HPDE6-E6E7 (cell line): ENCODE data around the gene SLC35A1.
A peak's percentile ranks its signal among the peaks of the same experiment; 100 is the strongest.
"Not testable (repeated sequence)": the region's sequence is repeated elsewhere in the genome, so short reads cannot be mapped to it uniquely, and the experiment has no call there.

Experiments
- DNase-seq: peaks from one replicate; pipeline ENCODE4 v3.0.0; 2011; ENCODE audit warnings: missing footprints; ENCODE audit errors: extremely low spot score

SLC35A1 gene, protein sequence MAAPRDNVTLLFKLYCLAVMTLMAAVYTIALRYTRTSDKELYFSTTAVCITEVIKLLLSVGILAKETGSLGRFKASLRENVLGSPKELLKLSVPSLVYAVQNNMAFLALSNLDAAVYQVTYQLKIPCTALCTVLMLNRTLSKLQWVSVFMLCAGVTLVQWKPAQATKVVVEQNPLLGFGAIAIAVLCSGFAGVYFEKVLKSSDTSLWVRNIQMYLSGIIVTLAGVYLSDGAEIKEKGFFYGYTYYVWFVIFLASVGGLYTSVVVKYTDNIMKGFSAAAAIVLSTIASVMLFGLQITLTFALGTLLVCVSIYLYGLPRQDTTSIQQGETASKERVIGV

DNA sequence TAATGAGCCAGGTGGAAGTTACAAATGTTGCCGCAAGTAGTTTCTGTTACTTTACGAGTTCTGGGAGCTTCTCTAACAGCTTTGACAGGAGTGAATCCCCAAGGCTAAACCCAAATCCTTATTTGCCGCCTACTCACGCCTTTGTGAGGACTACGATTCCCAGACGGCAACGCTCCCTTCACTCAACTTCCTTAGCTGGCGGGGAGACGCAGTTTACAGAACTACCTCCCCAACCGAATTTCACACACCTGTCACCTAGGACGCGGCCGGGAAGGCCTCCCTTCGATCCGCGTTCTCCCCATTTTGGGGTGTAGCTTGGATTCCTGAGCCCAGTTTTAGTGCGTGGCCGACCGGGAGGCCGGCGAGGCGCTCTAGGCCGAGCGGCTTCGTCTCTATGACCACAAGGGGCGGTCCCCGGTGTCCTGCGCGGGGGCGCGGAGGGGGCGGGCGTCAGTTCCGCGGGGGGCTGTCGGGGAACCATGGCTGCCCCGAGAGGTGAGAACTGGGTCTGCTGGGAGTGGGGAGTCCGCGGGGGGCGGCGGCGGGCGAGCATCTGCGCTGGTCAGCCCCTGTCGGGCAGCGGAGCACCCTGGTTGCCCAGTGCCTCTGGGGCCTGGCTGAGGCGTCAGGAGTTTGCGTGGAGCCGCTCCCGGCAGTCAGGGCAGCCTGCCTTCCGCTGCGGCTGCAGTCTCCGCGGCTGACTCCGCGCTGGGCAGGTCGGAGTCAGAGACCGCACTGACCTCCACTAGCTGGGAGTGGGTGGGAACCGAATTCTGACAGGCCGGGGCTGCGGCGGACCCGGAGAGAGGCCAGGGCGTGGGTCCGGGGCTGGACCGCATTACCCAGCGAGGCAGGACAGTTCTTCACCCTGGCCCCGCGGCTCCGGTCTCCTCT is at the start of gene SLC35A1:
Gene SLC35A1, plus strand, starts transcription at position 450 of the 894 bp plus-strand sequence. Its CDS starts 30 bp downstream, at position 480.
- DNase-seq: peak; percentile 78

DNA sequence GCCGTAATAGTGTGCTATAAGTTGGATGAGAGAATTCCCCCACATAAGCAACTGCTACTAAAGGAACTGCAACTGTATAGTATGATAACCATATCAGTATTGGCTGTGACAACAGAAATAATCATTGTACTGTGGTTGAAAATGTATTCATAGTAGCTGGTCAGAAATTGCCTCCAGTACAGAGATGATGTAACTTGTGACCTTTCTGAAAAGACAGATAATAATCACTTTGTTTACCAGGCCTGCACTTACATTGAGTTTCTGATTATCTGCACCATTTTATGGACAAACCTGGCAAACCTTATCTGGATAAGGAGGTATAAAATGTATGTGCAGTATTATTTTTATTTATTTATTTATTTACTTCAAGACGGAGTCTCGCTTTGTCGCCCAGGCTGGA is 46.0 kb upstream of the SLC35A1 start:
- no peak for DNase-seq

DNA sequence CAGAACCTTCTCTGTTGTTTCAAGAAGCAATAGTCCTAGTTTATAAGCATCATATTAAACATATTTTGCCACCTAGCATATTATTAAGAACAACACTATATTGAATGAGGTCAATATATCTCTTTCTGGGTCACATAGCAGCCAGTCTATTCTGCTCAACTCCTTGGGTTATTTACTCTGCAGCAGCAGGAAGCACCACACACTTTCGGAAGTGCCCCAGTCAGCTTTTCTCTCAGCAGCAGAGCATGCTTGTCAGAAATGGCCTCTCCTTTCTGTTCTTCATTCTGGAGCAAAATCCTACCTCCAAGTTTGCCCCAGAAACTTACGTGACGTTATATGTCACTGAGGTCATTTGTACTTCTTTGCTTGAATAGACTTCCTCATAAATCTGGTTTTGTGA is 42.3 kb upstream of the SLC35A1 start:
- no peak for DNase-seq

DNA sequence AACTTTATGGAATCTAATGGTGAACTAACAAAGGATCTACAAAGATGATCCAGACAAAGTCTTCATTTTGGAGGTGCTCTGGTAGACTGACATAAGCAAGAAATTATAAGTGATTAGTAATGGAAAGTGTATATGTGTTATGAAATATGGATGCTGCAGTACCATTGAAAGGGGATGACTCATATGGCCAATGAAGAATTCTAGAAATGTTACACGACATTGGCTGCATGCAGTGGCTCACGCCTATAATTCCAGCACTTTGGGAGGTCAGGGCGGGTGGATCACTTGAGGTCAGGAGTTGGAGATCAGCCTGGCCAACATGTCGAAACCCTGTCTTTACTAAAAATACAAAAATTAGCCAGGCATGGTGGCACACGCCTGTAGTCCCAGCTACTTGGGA is 41.5 kb upstream of the SLC35A1 start:
- no peak for DNase-seq

DNA sequence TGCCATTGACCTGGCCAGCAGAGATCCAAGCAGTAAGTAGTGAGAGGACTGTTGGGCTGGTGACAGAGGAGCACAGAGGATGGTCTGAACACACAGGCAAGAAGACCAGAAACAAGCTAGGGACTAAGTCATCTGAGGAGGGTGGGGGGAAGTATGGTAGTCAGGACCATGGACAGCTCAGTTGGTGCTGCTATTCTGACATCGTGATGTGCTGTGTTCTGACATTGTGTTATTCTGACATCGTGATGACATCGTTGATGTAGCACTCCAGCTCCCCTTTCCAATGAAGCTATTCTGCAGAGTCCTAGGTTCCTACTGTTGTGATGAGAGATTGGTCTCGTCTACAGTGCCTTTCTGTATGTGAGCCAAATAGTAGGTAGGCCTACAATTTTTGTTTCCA is 36.3 kb upstream of the SLC35A1 start:
- peak; percentile 56 for DNase-seq

DNA sequence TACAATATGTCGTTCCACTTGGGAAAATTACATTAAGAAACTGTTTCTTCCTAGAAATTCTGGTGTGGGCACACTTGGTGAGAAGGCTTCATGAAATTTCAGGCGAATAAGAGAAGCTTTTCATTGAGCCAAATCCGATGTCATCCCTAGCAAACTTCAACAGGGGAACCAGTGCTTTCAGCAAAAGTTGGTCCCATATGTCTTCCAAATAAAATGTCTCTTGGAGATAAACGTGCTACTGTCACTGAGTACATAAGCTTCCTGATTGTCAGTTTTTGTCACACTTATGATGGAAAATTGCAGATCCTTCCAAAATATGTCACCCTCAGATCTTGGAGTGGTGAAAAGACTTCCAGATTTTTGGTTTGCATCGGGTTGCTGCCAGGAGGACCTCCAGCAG is 31.1 kb upstream of the SLC35A1 start:
- no peak for DNase-seq

DNA sequence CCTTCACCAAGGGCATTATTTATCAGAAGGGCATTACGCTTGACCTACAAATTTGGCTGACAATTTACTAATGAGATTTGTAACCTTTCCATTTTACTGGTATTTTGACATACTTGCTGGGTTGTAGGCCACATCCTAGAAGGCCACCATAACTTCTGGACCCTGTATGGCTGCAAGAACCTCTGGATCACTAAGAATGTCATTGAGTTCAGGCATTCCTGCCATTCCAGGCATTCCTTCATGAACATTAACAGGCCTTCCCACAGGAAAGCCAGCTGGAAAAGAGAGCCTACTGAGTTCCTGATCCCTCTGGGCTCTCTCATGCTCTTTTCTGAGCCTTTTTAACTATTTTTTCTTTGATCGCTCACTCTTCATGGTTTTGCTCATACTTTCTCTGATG is 28.4 kb upstream of the SLC35A1 start:
- no peak for DNase-seq

DNA sequence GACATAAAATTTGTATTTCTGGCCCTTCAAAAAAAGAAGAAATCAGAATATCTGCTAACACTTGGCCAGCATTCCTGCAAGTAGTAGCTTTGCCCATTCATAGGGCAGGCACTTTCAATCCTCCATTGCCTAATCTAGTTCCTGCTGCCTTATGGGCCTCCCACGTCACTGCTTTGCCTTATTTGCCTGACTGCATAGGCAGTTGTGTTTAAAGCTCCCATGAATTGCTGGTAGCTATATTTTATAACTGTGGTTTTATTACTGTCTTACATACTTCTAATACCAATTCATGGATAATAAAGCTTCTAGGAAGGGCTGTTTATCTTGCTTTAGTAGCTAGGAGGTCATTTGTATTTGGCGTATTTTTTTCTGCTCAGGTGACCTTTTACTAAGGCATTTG is 7.7 kb upstream of the SLC35A1 start:
- DNase-seq: no peak

DNA sequence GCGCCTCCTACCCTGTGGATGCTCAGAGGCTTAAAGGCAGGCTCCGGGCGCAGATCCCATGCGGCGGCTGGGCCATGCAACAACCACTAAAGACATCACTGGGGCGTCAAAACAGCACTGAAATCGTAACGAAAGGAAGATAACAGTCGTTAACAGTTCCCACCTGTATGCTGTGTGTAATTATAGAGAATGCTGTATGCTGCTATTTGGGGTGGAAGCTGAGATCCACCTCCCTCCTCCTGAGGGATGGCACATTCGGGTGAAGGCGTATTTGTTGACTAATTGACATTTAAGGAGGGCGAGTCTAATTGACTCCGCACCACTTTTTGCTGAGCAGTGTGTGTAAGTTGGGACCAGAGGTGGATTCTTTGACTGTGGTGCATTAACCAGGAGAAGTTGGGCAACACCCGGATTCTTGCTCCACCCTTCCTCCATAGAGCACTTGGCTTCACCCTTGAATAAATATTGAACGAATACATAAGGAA is 687 bp downstream of the SLC35A1 start:
- DNase-seq: peak; percentile 20

DNA sequence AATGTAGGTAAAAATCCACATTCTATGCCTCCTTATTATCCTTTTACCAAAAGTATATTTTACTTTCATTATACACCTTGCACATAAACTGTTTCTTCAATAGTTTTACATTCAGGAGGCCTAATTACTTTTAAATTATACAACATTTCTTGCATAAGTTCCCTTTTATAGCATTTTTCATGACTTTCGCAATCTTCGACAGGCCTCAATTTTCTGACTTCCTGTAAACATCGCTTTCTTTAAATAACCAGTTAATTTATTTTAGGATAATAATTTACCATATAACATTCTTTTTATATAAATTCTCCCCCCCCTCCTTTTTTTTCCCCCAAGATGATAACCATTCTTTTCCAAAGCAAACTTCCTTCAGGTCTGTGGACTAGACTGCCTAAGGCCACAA is 9.2 kb downstream of the SLC35A1 start:
- DNase-seq: no peak

DNA sequence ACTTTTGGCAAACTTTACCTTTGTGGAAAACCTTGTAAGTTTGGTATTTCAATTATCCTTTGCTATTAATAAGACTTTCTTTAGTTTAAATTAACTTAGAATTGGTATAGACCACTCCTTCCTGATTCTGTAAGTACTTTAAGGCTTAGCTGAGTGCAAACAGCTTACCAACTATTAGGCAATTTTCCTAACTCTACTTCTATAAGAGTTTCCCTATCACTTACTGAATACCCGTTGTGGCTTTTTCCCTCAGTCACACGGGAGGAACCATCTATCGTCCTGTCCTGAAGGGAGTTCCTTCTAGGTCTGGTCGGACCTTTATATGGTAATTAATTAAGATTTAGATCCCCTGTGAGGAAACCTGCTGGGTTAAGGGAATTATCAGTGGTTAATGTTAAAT is 9.6 kb downstream of the SLC35A1 start:
- DNase-seq: no peak

DNA sequence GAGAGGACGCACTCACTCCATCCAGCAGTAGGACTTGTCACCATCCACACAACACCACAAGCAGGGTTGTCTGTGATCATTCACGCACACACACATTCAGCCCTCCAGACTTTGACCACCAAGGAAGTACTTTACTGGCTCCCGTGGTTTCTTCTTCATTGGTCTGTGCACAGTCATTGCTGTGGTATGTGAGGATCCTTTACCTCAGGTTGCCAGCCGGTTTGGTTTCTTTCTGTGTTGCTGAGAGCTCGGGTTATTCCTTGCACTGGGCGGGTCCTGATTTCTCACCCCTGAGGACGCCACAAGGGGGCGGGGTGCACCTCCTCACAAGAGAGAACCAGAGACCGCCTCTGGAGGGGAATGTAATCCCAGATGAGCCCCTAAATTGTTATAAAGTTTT is 11.2 kb downstream of the SLC35A1 start:
- DNase-seq: no peak

DNA sequence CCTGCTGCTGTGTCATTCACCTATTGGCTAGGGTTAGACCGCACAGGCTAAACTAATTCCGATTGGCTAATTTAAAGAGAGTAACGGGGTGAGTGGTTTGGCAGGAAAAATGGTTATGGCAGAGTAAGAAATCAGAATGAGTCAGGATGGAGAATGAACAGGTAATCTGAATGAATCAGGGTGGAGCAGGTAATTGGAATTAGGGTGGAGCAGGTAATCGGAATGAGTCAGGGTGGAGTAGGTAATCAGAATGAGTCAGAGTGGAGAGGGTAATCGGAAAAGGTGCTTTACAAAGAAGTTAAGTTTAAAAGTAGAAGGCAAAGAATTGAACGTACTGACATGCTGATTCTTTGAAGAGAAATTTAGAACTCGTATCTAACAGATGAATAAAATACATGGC is 11.7 kb downstream of the SLC35A1 start:
- no peak for DNase-seq

DNA sequence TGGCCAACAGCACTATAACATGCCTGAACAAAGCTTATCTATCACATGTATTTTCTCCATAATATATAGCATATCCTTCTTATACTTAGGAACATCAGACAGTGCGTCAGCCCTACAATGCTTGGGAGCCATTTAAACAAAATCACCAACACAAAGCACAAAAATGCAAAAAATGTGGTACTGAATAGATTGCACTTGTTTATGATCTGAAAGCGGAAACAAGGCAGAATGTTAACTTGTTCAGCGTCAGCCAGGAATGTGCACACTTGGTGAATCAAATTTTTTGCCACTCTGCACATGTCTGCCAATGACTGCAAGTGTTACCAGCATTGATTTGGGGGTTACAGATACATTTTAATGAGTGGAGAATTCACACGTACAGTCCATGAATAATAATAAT is 14.8 kb downstream of the SLC35A1 start:
- no peak for DNase-seq

DNA sequence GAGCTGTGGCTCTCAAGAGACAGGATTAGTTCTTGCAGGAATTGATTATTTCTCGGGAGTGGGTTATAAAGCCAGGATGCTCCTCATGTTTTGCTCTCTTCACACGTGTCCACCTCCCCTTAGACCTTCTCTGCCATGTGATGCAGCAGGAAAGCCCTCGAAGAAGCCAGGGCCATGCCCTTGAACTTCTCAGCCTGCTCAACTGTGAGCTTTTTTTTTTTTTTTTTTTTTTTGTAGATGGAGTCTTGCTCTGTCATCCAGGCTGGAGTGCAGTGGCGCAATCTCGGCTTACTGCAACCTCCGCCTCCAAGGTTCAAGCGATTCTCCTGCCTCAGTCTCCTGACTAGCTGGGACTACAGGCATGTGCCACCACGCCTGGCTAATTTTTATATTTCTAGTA is 16.6 kb downstream of the SLC35A1 start:
- not testable (repeated sequence) for DNase-seq

DNA sequence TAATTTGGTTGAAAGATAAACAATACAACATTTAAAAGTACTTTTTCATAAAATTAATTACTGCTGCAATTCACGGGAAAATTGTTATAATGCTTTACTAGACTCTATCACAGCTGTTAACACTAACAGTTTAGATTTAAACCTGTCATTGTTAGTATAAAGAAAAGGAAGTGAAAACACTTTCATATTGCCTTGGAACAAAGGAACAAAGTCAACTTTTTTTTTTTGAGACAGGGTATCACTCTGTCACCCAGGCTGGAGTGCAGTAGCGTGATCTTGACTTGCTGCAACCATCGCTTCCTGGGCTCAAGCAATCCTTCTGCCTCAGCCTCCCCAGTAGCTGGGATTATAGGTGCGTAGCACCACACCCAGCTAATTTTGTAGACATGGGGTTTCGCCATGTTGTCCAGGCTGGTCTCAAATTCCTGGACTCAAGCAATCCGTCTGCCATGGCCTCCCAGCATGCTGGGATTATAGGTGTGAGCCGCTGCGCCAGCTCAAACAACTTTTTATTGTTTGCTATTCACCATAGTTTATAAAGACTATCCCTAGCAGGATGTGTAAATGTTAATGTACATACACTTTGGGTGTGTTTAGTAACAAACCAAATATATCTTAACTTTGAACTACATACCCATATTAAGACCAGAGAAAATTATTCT is 22.1 kb downstream of the SLC35A1 start:
- DNase-seq: no peak

DNA sequence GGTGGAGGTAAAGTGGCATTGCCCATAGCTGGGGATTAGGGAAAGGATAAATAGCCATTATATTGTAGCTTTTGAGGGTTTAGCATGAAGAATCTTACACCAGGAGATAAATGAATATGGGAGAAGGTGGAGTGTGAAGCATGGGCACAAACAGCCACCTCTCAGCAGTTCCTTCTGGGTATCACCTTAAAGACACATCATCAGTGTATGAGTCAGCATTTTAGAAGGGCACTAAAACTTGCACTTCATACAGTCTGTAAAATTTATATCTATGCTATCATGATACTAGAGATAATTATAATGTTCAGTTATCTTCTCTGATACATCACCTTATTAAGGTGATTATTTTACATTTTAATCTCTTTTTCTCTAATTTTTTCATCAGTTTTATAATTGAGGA is 25.3 kb downstream of the SLC35A1 start:
- DNase-seq: no peak

DNA sequence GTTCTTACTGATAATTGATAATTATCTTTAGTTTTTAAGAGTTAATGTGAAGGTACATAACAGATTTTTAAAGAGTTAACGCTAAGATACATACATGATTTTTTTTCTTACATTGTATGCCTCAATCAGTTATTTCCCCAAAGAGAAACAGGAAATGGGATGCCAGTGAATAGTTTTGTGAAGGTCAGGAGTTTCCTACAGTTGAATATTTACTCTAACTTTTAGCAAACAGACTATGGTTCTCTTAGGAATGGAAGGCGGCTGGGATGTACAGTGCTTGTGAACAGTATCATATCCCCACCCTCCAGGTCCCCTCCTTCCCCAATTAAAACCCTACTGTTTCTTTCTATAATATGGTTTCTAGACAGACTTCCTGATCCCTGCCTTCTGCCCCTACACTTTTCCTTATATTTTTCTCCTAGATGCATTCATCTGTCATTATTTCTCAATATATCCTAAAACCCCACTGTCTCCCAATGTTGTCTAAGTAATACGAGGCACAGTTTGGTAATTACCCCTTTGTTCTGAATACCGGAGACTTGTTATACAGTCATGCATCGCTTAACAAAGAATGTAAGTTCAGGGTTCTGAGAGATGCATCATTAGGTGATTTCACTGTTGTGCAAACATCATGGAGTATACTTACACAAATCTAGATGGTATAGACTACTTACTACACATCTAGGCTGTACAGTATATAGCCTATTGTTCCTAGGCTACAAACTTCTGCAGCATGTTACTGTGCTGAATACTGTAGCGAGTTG is 29.2 kb downstream of the SLC35A1 start:
- DNase-seq: no peak

DNA sequence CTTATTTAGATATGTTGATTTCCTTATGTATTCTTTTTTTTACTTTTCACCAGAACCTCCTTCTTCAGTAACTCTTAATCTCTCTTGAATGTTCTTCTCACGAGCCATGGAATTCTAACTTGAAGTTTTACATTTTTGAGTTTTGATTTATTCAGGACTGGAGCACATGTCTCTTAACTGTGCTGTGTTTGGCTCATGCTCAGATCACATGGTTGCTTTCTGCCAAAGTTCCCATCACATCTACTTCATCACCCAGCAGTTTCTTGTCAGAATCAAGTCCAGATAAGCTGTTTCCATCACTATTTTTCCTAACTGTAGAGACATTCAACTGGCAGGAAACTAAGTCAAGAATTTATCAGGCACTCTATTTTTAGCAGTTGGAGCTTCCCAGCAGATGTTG is 31.7 kb downstream of the SLC35A1 start:
- no peak for DNase-seq

DNA sequence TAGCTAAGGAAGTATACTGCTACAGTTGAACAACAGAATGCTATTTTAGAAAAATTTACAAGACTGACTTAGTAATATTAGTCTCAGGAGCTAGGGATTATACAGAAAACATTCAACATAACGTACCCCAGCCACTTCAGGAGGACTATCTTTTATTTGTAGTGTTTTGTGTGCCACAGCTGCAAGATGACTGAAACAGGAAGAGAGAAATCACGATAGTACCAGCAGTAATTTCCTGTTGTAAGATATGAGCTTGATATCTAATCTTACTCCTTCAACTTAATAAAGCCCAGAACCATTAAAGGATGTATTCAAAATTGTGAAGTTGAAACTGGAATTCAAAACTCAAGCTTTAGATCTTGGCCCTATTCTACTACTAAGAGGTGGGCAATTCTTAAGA is 42.1 kb downstream of the SLC35A1 start:
- no peak for DNase-seq

DNA sequence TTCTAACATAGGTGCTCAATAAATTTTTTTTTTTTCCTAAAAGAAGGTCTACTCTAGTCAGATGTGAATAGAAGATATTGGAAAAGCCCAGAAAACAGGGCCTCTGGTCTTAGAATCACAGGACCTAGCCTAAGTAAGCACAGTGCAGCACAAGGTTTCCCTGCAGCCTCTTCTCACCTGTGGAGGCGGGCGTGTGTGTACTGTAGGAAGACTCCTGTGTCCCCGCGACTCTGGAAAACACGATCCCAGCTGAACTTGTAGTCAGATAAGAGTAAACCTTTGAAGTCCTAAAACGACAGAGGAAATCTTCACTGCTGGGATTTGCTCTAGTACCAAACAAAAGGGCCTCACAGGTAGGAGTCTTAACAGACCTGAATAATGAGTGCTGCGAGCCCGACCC is 45.7 kb downstream of the SLC35A1 start:
- DNase-seq: no peak

DNA sequence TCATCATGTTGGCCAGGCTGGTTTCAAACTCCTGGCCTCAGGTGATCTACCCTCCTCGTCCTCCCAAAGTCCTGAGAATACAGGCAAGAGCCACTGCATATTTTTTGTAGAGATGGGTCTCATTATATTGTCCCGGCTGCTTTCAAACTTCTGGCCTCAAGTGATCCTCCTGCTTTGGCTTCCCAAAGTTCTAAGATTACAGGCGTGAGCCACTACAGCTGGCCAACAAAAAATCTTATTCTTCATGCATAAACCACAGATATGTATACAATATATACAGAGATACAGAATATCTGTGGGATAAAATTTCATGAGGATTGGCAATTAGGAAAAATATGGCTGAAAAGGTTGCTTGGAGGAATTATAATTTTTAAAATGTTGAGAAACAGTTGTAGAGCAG is 49.9 kb downstream of the SLC35A1 start:
- no peak for DNase-seq
